ENCODE measurements around the gene L3HYPDH.

- TF ChIP-seq ZNF550 (CRISPR knock-in tag; IDR thresholded peaks at IDR 0.05; ENCODE audit: borderline replicate concordance): no peak
- TF ChIP-seq NR2C2 (CRISPR knock-in tag; IDR thresholded peaks at IDR 0.05; ENCODE audit: borderline replicate concordance): no peak
- TF ChIP-seq POLR2A (IDR thresholded peaks at IDR 0.05; ENCODE audit: insufficient read depth in 1 of 2, low read depth in 2 of 2, low read length in 2 of 2): no peak
- no peak for TF ChIP-seq NFRKB (IDR thresholded peaks at IDR 0.05)
- no peak for TF ChIP-seq SMAD3 (CRISPR knock-in tag; IDR thresholded peaks at IDR 0.05)
- no peak for TF ChIP-seq SRSF4 (IDR thresholded peaks at IDR 0.05; ENCODE audit: low read depth, low read length, poor library complexity, severe bottlenecking)
Observed at GRCh38 chr14:59520224-59520623, 36.0 kb upstream of the L3HYPDH start.
